Tibial nerve (tissue), 4 donors: ENCODE data around the gene ZNF362. TPM values are rescaled to one million over a fixed set of nuclear protein-coding genes. Genes with fewer than 3 reads are reported as not detected.
A peak's percentile ranks its signal among the peaks of the same experiment; 100 is the strongest.

Source experiments
- DNase-seq, 2 donors: peaks; one replicate each; pipeline ENCODE4 v3.0.0-alpha.2; 2019; ENCODE audit warnings: low spot score in 2 of 2
- H3K27ac ChIP-seq, 4 donors: fragments of 200-600 bp; sonication (generic) in 3 of 4; one replicate each; pipeline ENCODE4 v1.5.1; 2017 to 2019; ENCODE audit warnings: mild to moderate bottlenecking in 1 of 4
- H3K27me3 ChIP-seq, 2 donors: fragments of 200-600 bp; sonication (generic) in 1 of 2; one replicate each; pipeline versions ENCODE4 v1.5.1 to v1.6.0; 2017 to 2019
- H3K36me3 ChIP-seq, 3 donors: fragments of 200-600 bp; sonication (generic); one replicate each; pipeline ENCODE4 v1.5.1; 2018 to 2019
- H3K4me1 ChIP-seq, 4 donors: fragments of 200-600 bp; sonication (generic) in 3 of 4; one replicate each; pipeline ENCODE4 v1.5.1; 2017 to 2019
- H3K4me3 ChIP-seq, 4 donors: fragments of 200-600 bp; sonication (generic) in 3 of 4; one replicate each; pipeline ENCODE4 v1.5.1; 2017 to 2019; ENCODE audit warnings: mild to moderate bottlenecking in 1 of 4, moderate library complexity in 1 of 4
- H3K9me3 ChIP-seq, 4 donors: fragments of 200-600 bp; sonication (generic) in 3 of 4; one replicate each; pipeline ENCODE4 v1.5.1; 2017 to 2019
- EP300 ChIP-seq, 2 donors: sonication (generic); formaldehyde crosslinking; IDR thresholded peaks; one replicate each; pipeline ENCODE4 v1.6.1; 2017; ENCODE audit warnings: antibody characterized with exemption in 2 of 2, mild to moderate bottlenecking in 1 of 2
- POLR2A ChIP-seq, 2 donors: fragments of 450-650 bp; IDR thresholded peaks; one replicate each; pipeline ENCODE4 v1.6.1; 2017; ENCODE audit warnings: antibody characterized with exemption in 2 of 2, mild to moderate bottlenecking in 2 of 2, moderate library complexity in 2 of 2
- WGBS, 2 donors: methylation state at CpG; one replicate each; pipeline ENCODE4 v1.1.5; 2018; 5-methylcytosine and 5-hydroxymethylcytosine counted together
- total RNA-seq, 4 donors: library from RNA; depleted of rRNA; stranded (reverse); fragments of >200 nt; gene quantifications; one replicate each; pipeline ENCODE4 v1.1.0, GENCODE V29; 2016
- TF ChIP-seq, protein P1 (sequence below), 5 experiments: fragments of 200-600 bp in 3 of 5; fragments of 450-650 bp in 2 of 5; sonication (generic) in 3 of 5; IDR thresholded peaks; one replicate each; pipeline ENCODE4 v1.5.1; 2016 to 2019; ENCODE audit warnings: antibody characterized with exemption in 5 of 5, mild to moderate bottlenecking in 3 of 5, moderate library complexity in 2 of 5

ZNF362 gene
- total RNA-seq, 4 donors from 2014 or later: 14.7 to 21.8 (median 17.3) TPM

DNA sequence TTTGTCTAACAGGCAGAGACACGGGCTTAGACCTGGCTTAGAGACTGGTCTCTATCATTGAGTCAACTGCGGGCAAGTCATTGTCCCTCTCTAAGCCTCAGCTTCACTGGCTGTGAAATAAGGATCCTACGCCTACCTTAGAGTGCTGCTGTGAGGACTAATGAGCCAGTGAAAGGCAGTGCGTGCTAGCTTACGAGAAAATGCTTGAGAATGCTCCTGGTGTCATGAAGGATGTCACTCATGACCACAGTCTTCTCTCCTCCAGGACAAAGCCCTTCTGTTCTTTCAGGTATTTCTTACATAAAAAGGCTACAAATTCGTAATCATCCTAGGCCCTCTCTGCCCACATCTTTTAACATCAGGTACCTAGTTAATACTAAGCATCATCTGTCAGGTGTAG, 81.1 kb downstream of the ZNF362 start:
- Histone ChIP-seq H3K4me3 (peak overlapping the region in 1 of 4 donors; percentile 32), H3K27me3 (no peaks in the 10 kb centered on the region), H3K36me3 (peaks cover 0 to 7% (median 0%) of the 10 kb centered on the region in 3 donors), H3K27ac (peak overlapping the region; percentile 70 to 98 (median 92)), H3K4me1 (peaks cover 3 to 100% (median 91%) of the 10 kb centered on the region in 4 donors), H3K9me3 (no peaks in the 10 kb centered on the region)
- 76 to 83% methylated on average over 6 of the region's 6 CpGs for WGBS, 2 donors
- TF ChIP-seq EP300 (IDR thresholded peaks at IDR 0.05) (no peak), POLR2A (IDR thresholded peaks at IDR 0.05) (no peak)
- TF ChIP-seq, protein P1, sequence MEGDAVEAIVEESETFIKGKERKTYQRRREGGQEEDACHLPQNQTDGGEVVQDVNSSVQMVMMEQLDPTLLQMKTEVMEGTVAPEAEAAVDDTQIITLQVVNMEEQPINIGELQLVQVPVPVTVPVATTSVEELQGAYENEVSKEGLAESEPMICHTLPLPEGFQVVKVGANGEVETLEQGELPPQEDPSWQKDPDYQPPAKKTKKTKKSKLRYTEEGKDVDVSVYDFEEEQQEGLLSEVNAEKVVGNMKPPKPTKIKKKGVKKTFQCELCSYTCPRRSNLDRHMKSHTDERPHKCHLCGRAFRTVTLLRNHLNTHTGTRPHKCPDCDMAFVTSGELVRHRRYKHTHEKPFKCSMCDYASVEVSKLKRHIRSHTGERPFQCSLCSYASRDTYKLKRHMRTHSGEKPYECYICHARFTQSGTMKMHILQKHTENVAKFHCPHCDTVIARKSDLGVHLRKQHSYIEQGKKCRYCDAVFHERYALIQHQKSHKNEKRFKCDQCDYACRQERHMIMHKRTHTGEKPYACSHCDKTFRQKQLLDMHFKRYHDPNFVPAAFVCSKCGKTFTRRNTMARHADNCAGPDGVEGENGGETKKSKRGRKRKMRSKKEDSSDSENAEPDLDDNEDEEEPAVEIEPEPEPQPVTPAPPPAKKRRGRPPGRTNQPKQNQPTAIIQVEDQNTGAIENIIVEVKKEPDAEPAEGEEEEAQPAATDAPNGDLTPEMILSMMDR (IDR thresholded peaks at IDR 0.05): no peak
- DNase-seq: no peak

DNA sequence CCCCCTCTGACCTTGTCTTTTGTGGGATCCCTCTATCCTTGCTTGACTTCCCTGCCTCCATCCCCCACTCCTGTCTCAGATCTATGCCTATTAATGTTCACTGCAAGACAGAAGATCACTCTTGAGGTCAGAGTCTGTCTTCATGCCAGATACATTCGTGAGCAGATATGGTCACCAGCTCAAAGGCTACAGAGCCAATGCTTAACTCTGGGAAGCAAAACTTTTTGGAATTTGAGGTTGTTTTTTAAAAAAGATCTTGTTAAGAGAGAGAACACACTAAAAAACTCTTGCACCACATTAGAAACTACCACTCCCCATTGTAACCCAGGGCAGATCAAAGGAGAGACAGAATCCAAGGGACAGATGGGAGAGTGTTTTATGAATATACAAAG, 81.8 kb downstream of the ZNF362 start:
- Histone ChIP-seq H3K27me3 (no peaks in the 10 kb centered on the region), H3K27ac (peak overlapping the region; percentile 70 to 98 (median 92)), H3K4me3 (peak overlapping the region; percentile 4 to 32 (median 15)), H3K4me1 (peaks cover 3 to 100% (median 92%) of the 10 kb centered on the region in 4 donors), H3K36me3 (peaks cover 0 to 5% (median 0%) of the 10 kb centered on the region in 3 donors), H3K9me3 (no peaks in the 10 kb centered on the region)
- WGBS, 2 donors: 4 to 12% methylated on average over 1 of the region's 1 CpG
- DNase-seq: peak in 1 of 2 donors; percentile 74
- TF ChIP-seq POLR2A (IDR thresholded peaks at IDR 0.05): no peak
- TF ChIP-seq EP300 (IDR thresholded peaks at IDR 0.05): peak in 1 of 2 donors; percentile 24

DNA sequence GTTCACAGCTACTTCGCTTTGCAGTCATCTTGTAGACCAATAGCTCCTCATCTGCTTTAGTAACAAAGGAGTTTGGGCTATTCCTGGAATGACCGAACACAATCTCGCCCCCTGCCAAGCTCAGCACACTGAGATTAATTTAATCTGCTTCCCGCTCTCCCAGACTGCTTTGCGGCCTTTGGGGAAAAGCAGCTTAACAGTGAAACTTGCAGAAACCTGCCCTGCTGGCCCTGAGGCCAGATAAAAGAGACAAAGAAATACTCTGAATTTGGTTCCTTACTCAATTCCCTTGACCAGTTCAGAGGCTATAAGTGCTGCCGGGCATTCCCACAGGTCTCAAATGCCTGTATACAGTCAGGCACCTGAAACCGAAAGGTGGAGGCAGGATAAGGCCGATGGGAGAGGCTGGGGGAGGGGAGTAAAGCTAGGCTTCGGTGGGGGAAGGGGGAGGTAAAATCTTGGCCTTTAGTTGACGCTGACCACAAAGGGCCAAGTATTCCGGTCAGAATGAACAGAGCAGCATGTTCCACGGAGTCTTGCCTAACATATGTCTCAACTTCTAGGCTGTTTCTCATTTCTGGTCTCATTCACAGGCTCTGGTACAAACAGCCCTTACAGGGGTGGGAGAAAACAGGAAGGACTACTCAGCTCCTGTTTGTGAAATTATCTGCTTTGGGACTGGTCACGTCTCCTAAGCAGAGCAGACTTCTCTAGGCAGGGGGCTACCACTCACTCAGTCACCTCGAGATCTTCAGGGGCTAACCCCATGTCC, 82.3 kb downstream of the ZNF362 start:
- H3K4me1 ChIP-seq: peaks cover 3 to 100% (median 90%) of the 10 kb centered on the region in 4 donors
- WGBS, 2 donors: 7 to 13% methylated on average over 14 of the region's 14 CpGs

DNA sequence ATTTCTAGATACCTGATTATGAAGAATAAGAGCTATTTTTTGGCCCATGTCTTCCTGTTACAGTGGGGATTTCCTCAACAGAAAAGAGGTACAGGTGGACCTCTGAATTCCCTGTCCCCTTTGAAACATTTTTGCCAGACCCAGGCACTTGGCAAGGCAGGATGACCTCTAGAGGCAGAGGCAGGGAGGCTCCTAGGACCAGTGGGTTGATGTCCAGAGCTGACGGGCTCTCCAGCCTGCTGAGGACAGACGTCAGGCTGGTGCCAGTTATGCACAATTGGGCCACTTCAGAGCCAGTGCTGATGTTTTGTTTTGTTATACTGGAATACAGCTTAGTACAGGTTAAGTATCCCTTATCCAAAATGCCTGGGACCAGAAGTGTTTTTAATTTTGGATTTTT, 83.1 kb downstream of the ZNF362 start:
- Histone ChIP-seq H3K4me3 (peak overlapping the region in 3 of 4 donors; percentile 6 to 32 (median 8)), H3K27me3 (no peaks in the 10 kb centered on the region), H3K9me3 (no peaks in the 10 kb centered on the region), H3K27ac (peak overlapping the region; percentile 70 to 98 (median 92)), H3K36me3 (no peaks in the 10 kb centered on the region), H3K4me1 (peaks cover 3 to 100% (median 91%) of the 10 kb centered on the region in 4 donors)
- 5 to 31% methylated on average over 2 of the region's 2 CpGs for WGBS, 2 donors
- no peak for TF ChIP-seq POLR2A (IDR thresholded peaks at IDR 0.05)
- TF ChIP-seq, protein P1 (IDR thresholded peaks at IDR 0.05): peak in 1 of 5 experiments; percentile 10
- no peak for DNase-seq

More for the DNA sequence above, 82.3 kb downstream of the ZNF362 start:
- TF ChIP-seq POLR2A (IDR thresholded peaks at IDR 0.05): peak; percentile 54 to 77
- TF ChIP-seq, protein P1 (IDR thresholded peaks at IDR 0.05): no peak
- peak; percentile 89 to 99 for TF ChIP-seq EP300 (IDR thresholded peaks at IDR 0.05)
- no peaks in the 10 kb centered on the region for H3K36me3 ChIP-seq
- H3K27ac ChIP-seq: peak overlapping the region; percentile 70 to 98 (median 92)
- no peaks in the 10 kb centered on the region for H3K27me3 ChIP-seq
- DNase-seq: peak; percentile 44 to 87
- H3K9me3 ChIP-seq: no peaks in the 10 kb centered on the region
- peak overlapping the region; percentile 6 to 32 (median 16) for H3K4me3 ChIP-seq

DNA sequence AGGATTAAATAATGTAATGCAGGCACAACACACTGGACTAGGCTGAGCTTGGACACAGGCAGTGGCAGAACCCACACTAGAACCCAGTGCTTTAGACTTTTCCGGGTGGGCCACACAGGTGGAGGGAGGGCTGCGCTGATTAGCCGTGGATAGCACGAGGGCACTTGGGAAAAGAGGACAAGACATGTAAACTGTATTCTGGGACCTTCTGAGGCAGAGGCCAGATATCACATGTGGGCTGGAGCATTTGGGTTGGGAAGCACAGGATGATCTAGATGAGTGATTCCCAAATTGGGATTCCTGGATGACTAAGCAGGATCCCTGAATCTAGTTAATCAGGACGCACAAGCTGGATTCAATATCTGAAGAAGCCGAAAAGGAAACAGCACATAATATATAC, 84.9 kb downstream of the ZNF362 start:
- peak in 1 of 2 donors; percentile 41 for TF ChIP-seq EP300 (IDR thresholded peaks at IDR 0.05)
- TF ChIP-seq, protein P1 (IDR thresholded peaks at IDR 0.05): no peak
- Histone ChIP-seq H3K27ac (peak overlapping the region; percentile 70 to 98 (median 92)), H3K4me1 (peaks cover 0 to 100% (median 88%) of the 10 kb centered on the region in 4 donors), H3K27me3 (no peaks in the 10 kb centered on the region), H3K9me3 (no peaks in the 10 kb centered on the region), H3K36me3 (no peaks in the 10 kb centered on the region), H3K4me3 (peak overlapping the region in 1 of 4 donors; percentile 25)
- 59 to 66% methylated on average over 6 of the region's 6 CpGs for WGBS, 2 donors
- no peak for DNase-seq
